SK-N-SH treated with all-trans-retinoic acid at 6 μM for 48 hours (cell line): ENCODE measurements around the gene RNU7-1.

Experiments used
- ATAC-seq: fragments of 200-7000 bp; cut with Tn5 transposase; 3 replicates; pipeline ENCODE4 v1.9.1; 2020; ENCODE audit warnings: mild to moderate bottlenecking, moderate library complexity
- ARNTL ChIP-seq: fragments of 450-650 bp; formaldehyde crosslinking; IDR thresholded peaks from 2 replicates; pipeline ENCODE4 v1.5.0; 2020; ENCODE audit warnings: low read depth, mild to moderate bottlenecking, moderate library complexity, borderline replicate concordance
- BACH2 ChIP-seq: fragments of 250-450 bp; sonication (Bioruptor Pico); IDR thresholded peaks from 2 replicates; pipeline ENCODE4 v1.9.0; 2021; ENCODE audit warnings: mild to moderate bottlenecking, borderline replicate concordance
- CREB5 ChIP-seq: fragments of 250-450 bp; sonication (Bioruptor Pico); IDR thresholded peaks from 2 replicates; pipeline ENCODE4 v1.5.1; 2020; ENCODE audit warnings: low read depth, mild to moderate bottlenecking, moderate library complexity
- CSDC2 ChIP-seq: fragments of 250-450 bp; sonication (Bioruptor Pico); IDR thresholded peaks from 2 replicates; pipeline ENCODE4 v1.5.0; 2020; ENCODE audit warnings: mild to moderate bottlenecking, moderate library complexity
- CSRNP3 ChIP-seq: fragments of 250-450 bp; sonication (Bioruptor Pico); IDR thresholded peaks from 2 replicates; pipeline ENCODE4 v1.5.1; 2021; ENCODE audit warnings: mild to moderate bottlenecking, moderate library complexity
- ESRRG ChIP-seq: fragments of 250-450 bp; sonication (Bioruptor Pico); IDR thresholded peaks from 2 replicates; pipeline ENCODE4 v1.6.1; 2021; ENCODE audit warnings: mild to moderate bottlenecking
- GLIS3 ChIP-seq: fragments of 250-450 bp; sonication (Bioruptor Pico); IDR thresholded peaks from 2 replicates; pipeline ENCODE4 v1.5.0; 2020; ENCODE audit warnings: mild to moderate bottlenecking, moderate library complexity
- ISL1 ChIP-seq: fragments of 250-450 bp; sonication (Bioruptor Pico); IDR thresholded peaks from 2 replicates; pipeline ENCODE4 v2.1.2; 2022; ENCODE audit warnings: mild to moderate bottlenecking, moderate library complexity
- PATZ1 ChIP-seq: fragments of 250-450 bp; sonication (Bioruptor Pico); IDR thresholded peaks from 2 replicates; pipeline ENCODE4 v1.8.0; 2020; ENCODE audit warnings: mild to moderate bottlenecking, moderate library complexity, borderline replicate concordance
- PPARA ChIP-seq: fragments of 250-450 bp; sonication (Bioruptor Pico); IDR thresholded peaks from 2 replicates; pipeline ENCODE4 v1.5.0; 2020; ENCODE audit warnings: mild to moderate bottlenecking, borderline replicate concordance
- RARB ChIP-seq: fragments of 250-450 bp; sonication (Bioruptor Pico); IDR thresholded peaks from 2 replicates; pipeline ENCODE4 v1.8.0; 2021; ENCODE audit warnings: mild to moderate bottlenecking, moderate library complexity
- SNAI2 ChIP-seq: fragments of 250-450 bp; sonication (Bioruptor Pico); IDR thresholded peaks from 2 replicates; pipeline ENCODE4 v1.5.0; 2020; ENCODE audit warnings: mild to moderate bottlenecking, moderate library complexity
- TCF4 ChIP-seq: fragments of 250-450 bp; sonication (Bioruptor Pico); IDR thresholded peaks from 2 replicates; pipeline ENCODE4 v1.8.0; 2021; ENCODE audit warnings: mild to moderate bottlenecking, moderate library complexity, borderline replicate concordance
- TOX ChIP-seq: fragments of 250-450 bp; sonication (Bioruptor Pico); IDR thresholded peaks from 2 replicates; pipeline ENCODE4 v1.8.0; 2021; ENCODE audit warnings: mild to moderate bottlenecking, moderate library complexity, borderline replicate concordance
- TSHZ2 ChIP-seq: fragments of 250-450 bp; sonication (Bioruptor Pico); IDR thresholded peaks from 2 replicates; pipeline ENCODE4 v1.5.0; 2020; ENCODE audit warnings: mild to moderate bottlenecking, moderate library complexity
- ZC3H10 ChIP-seq: fragments of 250-450 bp; sonication (Bioruptor Pico); IDR thresholded peaks from 2 replicates; pipeline ENCODE4 v1.5.1; 2021; ENCODE audit warnings: mild to moderate bottlenecking, moderate library complexity
- ZFP30 ChIP-seq: fragments of 450-650 bp; formaldehyde crosslinking; IDR thresholded peaks from 2 replicates; pipeline ENCODE4 v1.5.0; 2022; ENCODE audit warnings: mild to moderate bottlenecking, moderate library complexity
- ZNF8 ChIP-seq: fragments of 450-650 bp; formaldehyde crosslinking; IDR thresholded peaks from 2 replicates; pipeline ENCODE4 v1.5.0; 2020; ENCODE audit warnings: mild to moderate bottlenecking, moderate library complexity

RNU7-1 gene

GRCh38 chr12:6952121-6952862, 8.7 kb downstream of the RNU7-1 start:
- no peak for TF ChIP-seq ESRRG
- no peak for TF ChIP-seq GLIS3 (CRISPR knock-in tag)
- no peak for TF ChIP-seq CREB5 (CRISPR knock-in tag)
- no peak for TF ChIP-seq TCF4
- no peak for TF ChIP-seq SNAI2 (CRISPR knock-in tag)
- no peak for TF ChIP-seq ARNTL (CRISPR knock-in tag)
- TF ChIP-seq TSHZ2 (CRISPR knock-in tag) = no peak
- no peak for TF ChIP-seq TOX (CRISPR knock-in tag)
- no peak for TF ChIP-seq ISL1
- TF ChIP-seq RARB (CRISPR knock-in tag) = no peak
- no peak for TF ChIP-seq ZNF8 (CRISPR knock-in tag)
- ATAC-seq = no peak

- TF ChIP-seq BACH2 (CRISPR knock-in tag) = no peak
- TF ChIP-seq GLIS3 (CRISPR knock-in tag) = no peak
- no peak for TF ChIP-seq CSDC2 (CRISPR knock-in tag)
- TF ChIP-seq CSRNP3 (CRISPR knock-in tag) = no peak
- no peak for TF ChIP-seq PATZ1 (CRISPR knock-in tag)
- TF ChIP-seq TSHZ2 (CRISPR knock-in tag) = no peak
- TF ChIP-seq ZC3H10 = no peak
- no peak for TF ChIP-seq PPARA
- no peak for TF ChIP-seq TCF4
- no peak for TF ChIP-seq ARNTL (CRISPR knock-in tag)
- ATAC-seq = no peak
Observed at GRCh38 chr12:6952863-6953441, 9.3 kb downstream of the RNU7-1 start.

GRCh38 chr12:6953442-6954315, 10.1 kb downstream of the RNU7-1 start:
- no peak for TF ChIP-seq ZNF8 (CRISPR knock-in tag)
- no peak for TF ChIP-seq PPARA
- no peak for TF ChIP-seq ZC3H10
- no peak for TF ChIP-seq PATZ1 (CRISPR knock-in tag)
- TF ChIP-seq ESRRG = no peak
- no peak for TF ChIP-seq ZFP30
- no peak for TF ChIP-seq ARNTL (CRISPR knock-in tag)
- TF ChIP-seq, all 23 proteins: peak for 0
- ATAC-seq = no peak
